ENCODE results near the gene MICALL2. TPM values are rescaled to one million over a fixed set of nuclear protein-coding genes. Genes with fewer than 3 reads are reported as not detected.

MICALL2 gene
- total and polyA plus RNA-seq, 12 donors = 7.9 to 1,057 (median 77.7) TPM

- no peaks in the 10 kb centered on the region for H3K4me1 ChIP-seq (replicated peaks in 1 of 2)
- WGBS, 4 donors = 86 to 89% (median 88%) methylated on average over 10 to 12 of the region's 12 CpGs; no CpG with 5 or more reads in 1 of the 4 donors
- H3K4me3 ChIP-seq = no peak overlapping the region
- DNase-seq = no peak
- intact Hi-C loops (cut with DNase I) = no loop called here
- H3K36me3 ChIP-seq (replicated peaks in 1 of 2) = peaks cover 0 to 86% of the 10 kb centered on the region in 2 donors
- no peak overlapping the region for H3K27ac ChIP-seq
- TF ChIP-seq, protein P1, sequence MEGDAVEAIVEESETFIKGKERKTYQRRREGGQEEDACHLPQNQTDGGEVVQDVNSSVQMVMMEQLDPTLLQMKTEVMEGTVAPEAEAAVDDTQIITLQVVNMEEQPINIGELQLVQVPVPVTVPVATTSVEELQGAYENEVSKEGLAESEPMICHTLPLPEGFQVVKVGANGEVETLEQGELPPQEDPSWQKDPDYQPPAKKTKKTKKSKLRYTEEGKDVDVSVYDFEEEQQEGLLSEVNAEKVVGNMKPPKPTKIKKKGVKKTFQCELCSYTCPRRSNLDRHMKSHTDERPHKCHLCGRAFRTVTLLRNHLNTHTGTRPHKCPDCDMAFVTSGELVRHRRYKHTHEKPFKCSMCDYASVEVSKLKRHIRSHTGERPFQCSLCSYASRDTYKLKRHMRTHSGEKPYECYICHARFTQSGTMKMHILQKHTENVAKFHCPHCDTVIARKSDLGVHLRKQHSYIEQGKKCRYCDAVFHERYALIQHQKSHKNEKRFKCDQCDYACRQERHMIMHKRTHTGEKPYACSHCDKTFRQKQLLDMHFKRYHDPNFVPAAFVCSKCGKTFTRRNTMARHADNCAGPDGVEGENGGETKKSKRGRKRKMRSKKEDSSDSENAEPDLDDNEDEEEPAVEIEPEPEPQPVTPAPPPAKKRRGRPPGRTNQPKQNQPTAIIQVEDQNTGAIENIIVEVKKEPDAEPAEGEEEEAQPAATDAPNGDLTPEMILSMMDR (IDR thresholded peaks at IDR 0.05) = no peak
- no peak for TF ChIP-seq POLR2A (IDR thresholded peaks at IDR 0.05)
- no peaks in the 10 kb centered on the region for H3K27me3 ChIP-seq
- H3K9me3 ChIP-seq (replicated peaks in 1 of 3) = no peaks in the 10 kb centered on the region
These were observed 21.4 kb upstream of the MICALL2 start for GRCh38 chr7:1480670-1481069.

GRCh38 chr7:1479287-1479686, 20.0 kb upstream of the MICALL2 start:
- no peak for TF ChIP-seq POLR2A (IDR thresholded peaks at IDR 0.05)
- TF ChIP-seq, protein P1 (IDR thresholded peaks at IDR 0.05) = no peak
- Histone ChIP-seq H3K27me3 (no peaks in the 10 kb centered on the region), H3K27ac (no peak overlapping the region), H3K4me1 (replicated peaks in 1 of 2) (no peaks in the 10 kb centered on the region), H3K9me3 (replicated peaks in 1 of 3) (no peaks in the 10 kb centered on the region), H3K4me3 (no peak overlapping the region), H3K36me3 (replicated peaks in 1 of 2) (peaks cover 0 to 75% of the 10 kb centered on the region in 2 donors)
- DNase-seq = no peak
- WGBS, 4 donors = 83 to 92% (median 89%) methylated on average over 5 to 24 of the region's 24 CpGs
- intact Hi-C loops (cut with DNase I) = no loop called here

DNA sequence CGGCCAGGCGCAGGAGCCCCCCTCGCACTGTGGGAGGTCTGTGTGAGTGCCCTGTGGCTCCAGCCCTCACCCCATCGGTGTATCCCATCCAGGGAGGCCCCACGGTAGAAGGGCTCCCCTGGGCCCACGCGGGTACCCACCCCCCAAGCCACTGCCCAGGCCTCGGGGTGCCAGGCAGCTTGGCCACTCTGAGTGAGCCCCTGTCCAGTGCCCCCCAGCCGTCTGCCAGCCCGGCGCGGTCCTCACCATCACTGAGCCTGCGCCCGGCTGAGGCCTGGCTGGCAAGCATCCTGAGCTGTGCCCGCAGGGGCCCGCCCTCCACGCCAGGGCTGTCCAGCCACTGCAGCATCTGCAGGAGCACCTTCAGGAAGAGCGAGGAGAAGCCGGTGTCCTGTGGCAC, 19.2 kb upstream of the MICALL2 start:
- no peaks in the 10 kb centered on the region for H3K27me3 ChIP-seq
- TF ChIP-seq, protein P1 (IDR thresholded peaks at IDR 0.05) = no peak
- TF ChIP-seq POLR2A (IDR thresholded peaks at IDR 0.05) = no peak
- no peak overlapping the region for H3K4me3 ChIP-seq
- no peaks in the 10 kb centered on the region for H3K9me3 ChIP-seq (replicated peaks in 1 of 3)
- H3K4me1 ChIP-seq (replicated peaks in 1 of 2) = peaks cover 0 to 3% of the 10 kb centered on the region in 2 donors
- whole genome bisulfite sequencing, 4 donors = 91 to 96% (median 93%) methylated on average over 13 to 19 of the region's 19 CpGs; no CpG with 5 or more reads in 1 of the 4 donors
- no peak for DNase-seq
- peaks cover 0 to 71% of the 10 kb centered on the region in 2 donors for H3K36me3 ChIP-seq (replicated peaks in 1 of 2)
- intact Hi-C loops (cut with DNase I) = no loop called here
- no peak overlapping the region for H3K27ac ChIP-seq

DNA sequence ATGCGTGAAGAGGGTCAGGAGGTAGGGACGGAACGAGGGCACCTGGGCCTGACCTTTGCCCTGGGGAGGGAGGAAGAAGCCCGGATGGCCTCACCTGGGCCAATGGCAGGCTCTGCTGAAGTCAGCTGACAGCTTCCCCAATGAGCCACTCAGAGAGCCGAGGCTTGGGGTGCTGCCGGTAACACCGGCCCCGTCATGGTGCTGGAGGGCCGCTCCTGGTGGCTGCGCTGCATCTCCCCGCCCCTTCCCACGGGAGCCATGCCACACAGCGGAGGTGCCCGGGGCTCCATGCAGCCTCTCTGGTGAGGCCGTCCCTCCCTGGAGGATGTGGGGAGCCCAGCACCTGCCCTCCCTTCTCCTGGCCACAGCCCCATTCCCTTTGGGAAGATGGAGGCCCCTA, 17.6 kb upstream of the MICALL2 start:
- intact Hi-C loops (cut with DNase I) = no loop called here
- Histone ChIP-seq H3K27me3 (no peaks in the 10 kb centered on the region), H3K4me3 (no peak overlapping the region), H3K27ac (no peak overlapping the region), H3K36me3 (replicated peaks in 1 of 2) (peaks cover 0 to 70% of the 10 kb centered on the region in 2 donors), H3K4me1 (replicated peaks in 1 of 2) (peaks cover 0 to 3% of the 10 kb centered on the region in 2 donors), H3K9me3 (replicated peaks in 1 of 3) (no peaks in the 10 kb centered on the region)
- WGBS, 4 donors = 88 to 99% (median 94%) methylated on average over 7 to 15 of the region's 15 CpGs
- DNase-seq = no peak
- TF ChIP-seq POLR2A (IDR thresholded peaks at IDR 0.05) = no peak
- TF ChIP-seq, protein P1 (IDR thresholded peaks at IDR 0.05) = no peak

All from adrenal gland (tissue), 12 donors.